Measurements from ENCODE around the gene HOXB8.

Gene HOXB8

DNA sequence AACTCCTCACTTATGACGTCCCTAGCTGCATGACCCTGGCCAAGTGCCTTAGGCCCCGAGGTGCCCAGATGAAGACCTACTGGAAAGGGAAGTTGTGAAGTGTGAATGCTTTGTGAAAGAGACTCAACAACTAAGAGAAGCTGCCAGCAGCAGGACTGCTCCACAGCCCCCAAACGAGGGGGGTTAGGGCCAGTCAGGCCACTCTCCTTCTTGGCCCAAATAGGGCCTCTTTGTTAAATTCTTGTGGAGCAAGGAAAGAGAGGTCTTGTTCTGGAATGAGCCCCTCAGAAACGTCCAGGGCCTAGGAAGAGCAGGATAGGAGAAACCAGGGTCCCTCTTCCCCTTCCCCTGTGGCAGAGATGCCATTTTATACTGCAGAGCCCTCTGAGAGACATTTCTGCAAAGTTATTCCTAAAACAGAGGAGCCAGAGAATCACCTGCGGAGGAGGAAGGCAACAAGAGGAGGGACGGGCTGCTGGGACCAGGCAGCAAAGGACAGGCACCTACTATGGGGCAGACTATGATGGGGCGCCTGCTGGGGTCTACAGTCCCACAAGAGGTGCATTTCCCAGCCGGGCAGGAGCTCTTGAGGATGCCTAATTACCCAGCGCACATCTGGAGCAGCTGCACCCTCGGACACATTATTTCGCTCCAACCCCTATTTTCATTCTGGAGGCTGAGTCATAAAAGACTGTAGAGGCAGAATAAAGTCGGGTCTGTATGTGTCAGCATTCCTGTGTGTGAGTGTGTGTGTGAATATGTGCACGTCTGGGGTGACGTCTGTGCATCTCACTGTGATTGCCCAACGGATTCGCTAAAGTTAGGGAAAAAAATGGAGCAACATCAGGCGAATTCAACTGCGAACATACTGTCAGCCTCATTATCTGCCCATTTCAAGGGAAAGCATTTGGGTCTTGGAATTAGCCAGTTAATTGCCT, 22.5 kb upstream of the HOXB8 start:
- no peak for DNase-seq

DNA sequence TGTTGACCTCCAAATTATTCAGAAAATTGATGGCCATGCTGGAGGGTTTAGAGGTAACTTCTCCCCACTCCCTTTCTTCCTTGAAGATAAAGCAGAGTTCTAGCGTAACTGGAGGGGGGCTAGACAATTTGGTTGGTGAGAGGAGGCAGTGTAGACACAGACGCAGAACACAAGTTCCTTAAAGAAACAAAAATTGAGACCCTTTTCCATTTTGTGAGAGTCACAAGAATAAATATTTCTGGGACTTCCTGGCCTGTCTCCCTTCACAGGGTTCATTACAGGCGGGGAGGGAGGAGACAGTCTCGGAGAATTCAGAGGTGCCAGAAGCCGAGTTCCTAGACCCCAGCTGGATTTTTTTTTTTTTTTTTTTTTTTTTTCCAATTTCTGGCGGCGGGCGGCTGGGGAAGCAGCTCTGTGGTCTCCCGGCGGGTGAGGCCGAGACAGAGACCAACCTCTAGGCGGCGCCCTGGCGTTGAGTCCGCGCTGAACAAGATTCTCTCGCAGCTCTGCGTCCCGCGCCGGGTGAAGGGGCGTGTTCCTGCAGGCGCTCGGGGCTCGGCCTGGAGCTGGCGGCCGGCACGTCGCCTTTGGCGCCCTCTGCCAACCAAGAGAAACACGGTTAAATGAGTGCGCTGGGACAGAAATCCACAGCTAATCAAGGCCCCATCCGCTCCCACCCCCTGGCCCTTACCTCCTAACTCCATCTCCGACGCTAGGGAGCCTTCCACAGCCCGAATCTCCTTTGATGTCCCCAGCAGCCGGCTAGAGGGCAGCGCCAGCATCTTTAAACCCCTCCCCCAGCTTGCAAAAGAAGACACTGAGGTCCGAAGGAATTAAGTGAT, 21.3 kb upstream of the HOXB8 start:
- peak; percentile 74 for DNase-seq

DNA sequence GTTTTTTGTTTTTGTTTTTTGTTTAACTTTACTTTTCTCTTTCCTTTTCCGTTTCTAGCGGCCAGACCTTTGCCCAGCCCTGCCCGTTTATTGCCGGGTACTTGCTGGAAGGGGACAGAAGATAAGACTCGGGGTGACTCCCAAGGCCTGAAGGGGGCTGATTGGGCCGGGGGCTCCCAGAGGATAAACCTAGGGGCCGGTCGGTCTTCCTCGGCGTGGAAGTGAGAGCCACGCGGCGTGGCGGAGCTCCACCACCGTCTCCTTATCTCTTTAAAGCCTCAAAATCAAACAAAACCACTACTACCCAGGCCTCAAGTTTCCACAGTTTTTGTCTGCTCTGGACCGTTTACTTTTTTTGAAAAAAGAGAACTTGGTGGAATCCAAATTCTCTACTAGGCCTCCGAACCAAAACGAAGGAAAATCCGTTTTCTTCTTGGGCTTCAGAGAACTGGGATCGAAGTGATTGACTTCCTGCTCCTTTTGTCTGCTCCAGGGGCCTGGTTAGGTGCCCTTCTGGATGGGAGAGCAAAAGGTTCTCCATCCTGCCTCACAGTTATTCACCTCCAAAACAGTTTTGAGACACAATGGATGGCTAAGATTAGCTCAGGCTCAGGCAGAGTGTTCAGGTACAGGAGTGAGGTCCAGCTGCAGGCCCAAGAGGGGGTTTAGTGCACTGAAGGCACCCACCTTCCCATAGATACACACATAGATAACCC, 19.6 kb upstream of the HOXB8 start:
- DNase-seq, result no peak

DNA sequence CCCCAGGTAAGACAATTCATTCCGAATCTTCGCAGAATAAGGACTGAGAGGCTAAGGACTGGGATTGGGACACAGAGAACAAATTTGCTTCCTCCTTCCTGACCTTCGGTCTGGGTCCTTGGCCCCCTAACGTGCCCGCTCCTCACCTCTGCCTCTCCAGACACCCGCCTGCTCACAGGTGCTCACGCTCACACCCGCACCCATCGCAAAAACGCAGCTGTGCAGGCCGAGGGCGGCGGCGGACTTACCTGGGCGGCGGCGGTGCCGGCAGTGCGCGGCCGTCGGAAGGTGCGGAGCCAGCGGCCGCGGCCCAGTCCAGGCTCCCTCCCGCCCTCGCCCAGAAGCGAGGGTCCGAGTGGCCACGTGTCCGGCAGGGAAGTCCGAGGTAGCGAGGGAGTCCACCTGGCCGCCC, 18.2 kb upstream of the HOXB8 start:
- DNase-seq, result no peak

DNA sequence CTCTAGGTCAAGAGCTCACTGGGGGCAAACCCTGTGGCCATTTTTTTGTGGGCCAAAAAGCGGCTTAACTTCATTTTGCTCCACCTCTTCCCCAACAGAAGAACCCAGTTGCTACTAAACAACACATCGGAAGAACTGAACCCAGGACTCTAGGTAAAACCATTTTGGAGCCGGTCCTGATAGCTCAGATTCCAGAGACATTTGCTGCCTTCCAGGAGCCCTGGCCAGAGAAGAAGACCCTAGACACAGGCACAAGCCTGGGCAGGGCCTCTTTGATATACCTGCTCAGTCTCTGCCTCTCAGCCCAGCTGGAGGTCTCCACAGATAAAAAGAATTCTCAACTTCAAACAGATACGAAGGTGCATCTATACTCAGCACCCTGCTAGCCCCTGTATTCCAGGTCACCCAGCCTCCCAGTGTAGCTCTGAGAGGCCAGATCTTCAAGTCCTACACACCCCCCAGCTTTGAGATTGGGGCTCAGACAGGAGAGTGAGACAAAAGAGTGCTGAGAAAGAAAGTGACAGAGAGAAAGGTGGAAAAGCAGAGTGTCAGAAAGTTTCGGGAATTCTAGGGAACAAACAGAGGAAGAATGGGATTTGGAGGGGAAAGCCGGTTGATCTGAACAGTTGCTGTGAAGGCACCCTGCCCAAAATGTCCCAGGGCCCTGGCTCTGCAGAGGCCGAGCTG, 17.6 kb upstream of the HOXB8 start:
- DNase-seq, result no peak

DNA sequence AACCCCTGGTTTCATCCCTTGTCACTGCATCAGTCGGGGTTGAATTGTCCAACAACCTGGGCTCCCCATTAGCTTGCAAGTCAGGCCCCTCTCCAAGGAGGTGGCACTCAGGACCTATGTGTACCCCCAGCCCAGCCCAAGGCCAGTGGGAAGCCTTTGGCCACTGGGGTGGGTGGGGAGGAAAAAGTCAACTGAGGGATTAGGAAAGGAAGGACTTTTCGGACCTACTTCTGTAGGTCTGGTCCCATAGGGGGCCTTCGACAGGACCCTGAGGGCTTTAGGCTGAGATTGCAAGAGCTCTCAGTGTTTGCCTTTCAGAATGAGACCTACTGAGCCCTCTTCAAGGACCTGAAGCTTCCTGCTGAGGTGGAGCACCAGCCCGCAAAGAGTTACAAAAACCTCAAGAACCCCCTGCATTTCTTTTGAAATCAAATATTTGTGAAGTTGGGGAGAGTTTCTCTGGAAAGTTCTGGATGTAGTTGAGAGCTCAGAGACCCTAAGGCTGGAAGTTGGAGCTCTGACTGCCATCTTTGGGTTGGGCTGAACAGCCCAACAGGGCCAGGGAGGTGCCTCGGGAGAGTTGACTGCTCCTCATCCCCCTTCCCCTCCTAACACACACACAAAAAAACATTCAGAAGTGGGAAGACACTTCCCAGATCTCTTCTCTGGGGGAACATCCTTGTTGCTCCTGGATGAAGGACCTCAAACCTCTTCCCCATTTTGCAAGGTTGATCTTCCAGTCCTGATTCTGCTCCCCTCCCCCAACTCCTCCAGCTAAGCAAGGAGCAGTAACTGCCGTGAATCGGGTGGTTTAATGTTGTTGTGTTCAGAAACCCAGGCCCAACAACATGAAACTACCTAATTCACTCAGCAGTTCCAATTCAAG, 16.8 kb upstream of the HOXB8 start:
- DNase-seq, result no peak

DNA sequence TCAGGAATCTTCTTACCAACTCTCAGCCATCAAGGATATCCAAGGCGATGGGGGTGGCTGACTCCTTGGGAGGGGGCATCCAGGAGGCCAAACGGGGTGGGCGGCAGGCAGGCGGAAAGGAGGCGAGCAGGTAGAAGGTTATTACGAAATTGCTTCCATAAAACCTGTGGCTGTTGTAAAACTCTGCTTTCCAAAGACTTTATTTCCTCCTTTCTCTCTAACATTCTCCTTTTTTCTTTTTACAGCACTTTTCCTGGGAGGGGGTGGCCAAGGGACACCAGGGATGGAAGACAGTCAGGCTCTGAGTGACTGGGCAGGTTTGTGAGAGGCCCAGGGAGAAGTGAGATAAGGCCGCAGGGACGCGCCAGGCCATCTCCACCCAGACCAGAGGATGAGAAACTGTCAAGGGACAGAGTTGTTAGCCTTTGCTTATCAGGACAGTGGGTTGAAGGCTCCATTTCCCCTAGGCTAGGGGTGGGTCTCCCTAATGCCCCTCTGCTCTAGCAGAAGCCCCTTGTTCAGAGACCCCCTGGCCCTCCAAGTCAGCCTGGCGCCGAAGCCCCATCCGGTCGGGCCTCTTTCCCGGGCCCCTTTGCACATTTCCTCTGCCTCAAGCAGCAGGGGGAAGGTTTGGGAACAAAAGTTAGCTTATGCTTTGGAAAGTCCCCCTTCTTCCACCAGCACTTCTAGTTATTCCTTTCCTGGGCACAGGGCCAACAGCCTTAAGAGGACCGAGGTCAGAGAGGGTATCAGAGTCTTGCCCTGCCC, 16.0 kb upstream of the HOXB8 start:
- no peak for DNase-seq

DNA sequence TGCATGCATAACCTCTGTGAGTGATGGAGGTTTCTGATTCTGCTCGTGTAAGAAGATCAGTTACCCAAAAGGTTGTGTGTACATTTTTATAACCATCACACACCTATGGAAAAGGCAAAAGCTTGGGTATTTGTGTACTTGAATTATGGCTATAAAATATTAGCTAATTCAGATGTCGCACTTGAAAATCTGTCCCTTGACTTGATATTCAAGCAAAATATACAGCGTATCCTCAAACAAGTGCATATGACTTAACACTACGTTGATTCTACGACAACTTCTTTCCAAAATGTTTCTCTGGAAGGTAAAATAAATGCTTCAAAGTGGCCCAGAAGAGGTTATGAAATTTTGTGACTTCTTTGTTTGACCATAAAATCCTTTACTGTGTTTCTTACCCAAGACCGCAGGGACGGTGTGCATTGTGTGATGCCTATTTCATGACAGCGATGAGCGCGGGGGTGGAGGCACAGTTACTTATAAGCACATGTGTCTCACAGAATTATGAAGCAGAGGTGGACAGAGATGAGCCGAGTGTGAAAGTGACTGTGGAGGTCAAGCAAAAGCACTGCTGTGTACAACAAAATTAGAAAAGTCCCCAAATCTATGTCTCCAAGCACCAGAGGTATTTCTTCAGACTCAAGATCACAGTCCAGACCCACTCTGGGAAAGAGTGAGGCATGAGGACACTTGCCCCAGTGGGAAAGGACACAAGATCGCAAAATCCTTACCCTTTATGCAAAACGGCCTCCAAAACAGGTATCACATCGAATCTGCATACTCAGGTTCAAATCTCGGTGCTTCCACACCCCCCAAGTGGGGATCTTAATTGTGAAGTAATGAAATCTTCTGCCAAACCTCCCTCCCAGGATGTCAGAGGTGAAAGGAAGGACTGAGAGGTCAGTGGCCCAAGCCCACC, 15.2 kb upstream of the HOXB8 start:
- no peak for DNase-seq

DNA sequence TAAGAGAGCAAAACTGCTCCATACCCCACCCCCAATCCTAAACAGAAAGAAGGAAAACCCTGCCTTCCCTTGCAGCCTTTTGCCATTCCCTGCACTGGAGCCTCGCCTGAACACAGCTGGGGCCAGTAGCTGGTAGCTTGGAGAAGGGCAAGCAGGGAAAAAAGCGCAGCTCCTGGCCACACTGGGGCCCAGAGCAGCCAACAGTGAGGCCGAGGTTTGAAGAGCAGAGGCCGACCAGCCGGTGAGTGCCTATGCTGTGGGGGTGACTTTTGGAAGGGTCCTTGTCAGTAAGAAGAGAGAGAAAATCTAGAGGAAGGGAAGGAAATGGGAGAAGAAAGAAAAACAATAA, 14.3 kb upstream of the HOXB8 start:
- no peak for DNase-seq

DNA sequence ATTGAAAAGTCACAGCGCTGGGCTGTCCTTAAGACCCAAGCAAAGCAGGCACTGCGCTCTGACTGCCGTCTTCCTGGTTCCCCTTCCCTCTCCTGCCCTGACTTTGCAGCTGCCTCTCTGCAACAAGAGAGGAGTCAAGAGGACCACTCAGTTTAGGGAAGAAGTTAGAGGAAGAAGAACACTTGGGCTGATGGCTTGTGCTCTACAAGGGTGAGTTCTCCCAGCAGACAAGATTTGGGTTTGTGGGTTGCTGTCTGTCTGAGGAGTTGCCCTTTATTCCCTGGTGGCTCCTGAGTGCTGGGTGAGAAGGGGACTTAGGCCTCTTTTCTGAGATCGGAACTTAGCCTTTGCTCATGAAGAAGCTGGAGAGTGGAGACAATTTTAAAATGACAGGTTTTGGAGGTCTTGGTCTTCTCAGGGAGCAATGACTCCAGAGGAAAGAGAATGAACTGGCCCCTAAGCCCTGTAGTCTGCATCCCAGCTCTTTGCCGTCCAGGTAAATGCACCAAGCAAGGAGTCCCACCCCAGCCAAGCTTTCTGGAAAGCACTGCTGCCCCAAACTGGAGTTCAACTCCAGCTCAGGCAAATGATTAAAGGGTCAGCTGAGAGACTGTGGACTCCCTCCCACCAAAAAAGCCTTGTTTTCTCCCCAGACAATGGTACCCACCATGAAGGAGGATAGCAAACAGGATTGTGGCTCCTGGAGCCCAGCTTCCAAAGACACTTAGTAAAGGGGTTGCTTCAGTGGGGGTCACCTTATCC, 13.7 kb upstream of the HOXB8 start:
- no peak for DNase-seq

DNA sequence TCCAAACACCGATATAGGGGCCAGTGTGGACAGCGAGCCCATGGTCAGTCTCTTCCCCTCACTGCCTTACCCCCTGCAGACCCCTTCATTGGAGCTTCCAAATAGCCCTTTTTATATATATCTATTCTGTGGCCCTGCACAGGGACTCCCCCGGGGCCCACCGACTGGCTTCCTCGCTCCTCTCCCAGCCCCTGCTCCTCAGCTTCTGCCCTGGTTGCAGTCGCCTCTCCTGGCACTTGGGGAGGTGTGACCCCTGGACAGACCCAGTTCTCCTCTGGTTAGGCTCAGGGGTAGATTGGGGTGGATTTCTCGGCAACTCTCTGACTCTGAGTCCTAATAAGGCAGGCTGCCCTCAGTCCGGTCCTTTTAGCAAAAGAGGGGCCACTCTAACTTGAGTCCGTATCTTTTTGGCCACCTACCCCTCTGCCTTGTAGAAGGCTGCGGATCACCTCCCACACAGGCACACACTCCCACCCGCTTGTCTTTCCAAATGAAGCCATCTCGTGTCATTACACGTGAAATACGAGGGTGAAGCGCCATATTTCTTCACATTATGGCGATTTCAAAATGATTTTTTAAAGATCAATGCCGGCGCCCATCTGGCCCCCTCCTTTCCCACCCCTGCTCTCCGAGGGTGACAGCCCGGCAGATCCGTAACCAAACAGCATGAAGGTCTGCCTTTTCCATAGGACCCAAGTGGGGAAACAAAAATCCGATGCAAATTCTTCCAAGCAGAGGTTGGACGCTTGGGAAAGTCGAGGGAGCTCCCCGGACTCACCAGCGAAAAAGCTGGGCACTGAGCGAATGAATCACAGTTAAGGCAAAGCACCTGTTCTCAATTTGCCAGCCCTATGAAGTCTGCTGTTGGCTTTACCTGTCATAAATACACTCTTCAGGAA, 12.8 kb upstream of the HOXB8 start:
- DNase-seq, result no peak

DNA sequence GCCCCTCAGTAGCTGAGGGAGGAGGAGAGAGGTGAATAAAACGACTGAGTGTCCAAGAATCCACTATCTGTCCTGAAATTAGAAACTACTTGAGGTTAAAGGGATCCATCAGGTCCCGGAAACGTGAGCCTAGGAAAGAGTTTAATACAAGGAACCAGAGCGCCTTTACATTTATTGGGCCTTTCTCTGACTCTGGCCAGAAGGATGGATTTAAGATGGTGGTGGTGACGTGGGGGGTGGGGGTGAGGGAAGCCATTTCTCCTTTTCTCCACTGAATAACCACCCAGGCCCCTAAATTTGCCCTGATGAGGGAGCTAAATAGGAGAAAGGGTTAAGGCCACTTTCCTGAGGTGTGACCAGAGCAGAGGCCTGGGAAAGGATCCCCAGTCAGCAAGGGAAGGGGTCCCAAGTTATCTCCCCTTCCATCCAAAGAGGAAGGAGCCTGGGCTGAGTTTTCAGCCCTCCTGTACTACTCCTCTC, 12.1 kb upstream of the HOXB8 start:
- DNase-seq, result no peak

DNA sequence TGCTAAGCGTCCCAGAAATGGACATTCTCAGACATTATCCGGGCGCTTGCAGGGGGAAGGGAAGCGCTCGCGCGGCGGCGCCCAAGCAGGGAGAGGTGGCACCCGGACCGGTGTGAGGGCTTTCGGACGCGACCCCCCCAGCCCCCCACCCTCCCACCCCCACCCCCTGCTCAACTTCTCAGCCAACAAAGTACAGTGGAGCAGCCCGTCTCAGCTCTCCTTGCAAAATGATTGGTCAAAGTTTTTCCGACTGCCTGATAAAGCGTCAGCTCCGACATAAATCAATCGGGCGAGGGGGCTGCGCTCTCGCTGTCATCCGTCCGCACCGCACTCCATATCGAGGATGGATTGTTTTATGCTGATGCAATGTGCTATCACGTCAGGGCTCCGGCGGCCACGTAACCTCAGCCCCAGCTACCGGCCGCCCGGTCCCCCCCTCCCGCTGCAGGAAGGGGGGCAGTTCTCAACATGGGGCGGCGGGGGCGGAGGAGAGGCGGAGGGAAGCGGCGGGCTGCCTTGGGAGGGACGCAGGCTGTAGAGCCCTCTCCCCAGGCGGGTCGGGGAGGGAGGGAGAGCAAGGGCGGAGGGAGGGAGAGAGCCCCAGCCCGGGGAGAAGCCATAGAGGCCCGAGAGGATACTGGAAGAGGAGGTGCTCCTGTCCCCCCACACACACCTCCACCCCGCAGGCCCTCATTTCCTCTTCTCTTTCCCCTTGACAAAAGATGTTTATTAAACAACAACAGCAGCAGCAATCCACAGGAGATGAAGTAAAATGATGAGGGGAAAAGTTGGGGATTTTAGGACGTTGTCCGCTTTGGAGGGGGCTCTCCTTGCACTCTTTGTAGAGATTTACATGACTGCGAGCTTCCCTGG, 11.4 kb upstream of the HOXB8 start, which contains the start of gene HOXB9:
HOXB9 (minus strand) TSS at position 114 of the 873 bp plus-strand sequence; CDS start at position 25, 89 bp downstream.
- DNase-seq, result no peak

DNA sequence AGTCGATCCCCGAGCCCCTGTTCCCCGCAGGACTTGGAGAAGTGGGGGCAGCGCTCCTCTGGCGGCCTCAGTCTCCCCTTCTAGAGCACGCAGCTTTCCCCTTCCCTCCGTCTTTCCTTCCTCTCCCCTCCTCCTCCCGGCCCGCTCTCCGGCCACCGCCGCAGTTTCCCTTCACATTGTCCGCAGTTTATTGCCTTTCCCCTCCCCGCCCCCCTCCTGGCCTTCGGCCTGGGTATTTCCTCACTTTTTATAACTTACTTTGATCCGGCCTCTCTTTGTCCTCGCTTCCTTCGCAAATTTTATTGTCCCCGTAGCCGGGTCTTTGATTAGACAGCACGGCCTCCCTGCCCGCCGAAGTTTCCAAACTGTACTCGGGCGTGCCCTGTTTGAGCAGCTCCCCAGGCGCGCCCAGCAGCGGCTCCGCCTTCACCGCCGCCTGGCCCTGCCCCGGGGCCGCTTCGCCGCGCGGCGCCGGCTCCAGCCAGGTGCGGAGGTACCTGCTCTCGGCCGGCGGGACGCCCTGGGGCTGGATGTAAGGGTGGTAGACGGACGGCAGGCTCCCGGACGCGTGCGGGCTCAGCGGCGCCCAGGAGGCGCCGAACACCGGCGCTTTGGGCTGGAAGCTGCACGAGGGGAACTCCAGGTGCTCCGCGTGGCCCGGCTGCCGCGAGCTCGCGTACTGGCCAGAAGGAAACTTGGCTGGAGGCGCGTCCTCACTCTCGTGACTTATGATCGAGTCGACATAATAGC, 10.6 kb upstream of the HOXB8 start:
- DNase-seq, result no peak

All from NCI-H1694 treated with DMSO at 0.1 percent for 48 hours (cell line).